ENCODE data around the gene TRIM2.
A peak's percentile ranks its signal among the peaks of the same experiment; 100 is the strongest.
"Not testable (repeated sequence)": the region's sequence is repeated elsewhere in the genome, so short reads cannot be mapped to it uniquely, and the experiment has no call there.

The TRIM2 gene

DNA sequence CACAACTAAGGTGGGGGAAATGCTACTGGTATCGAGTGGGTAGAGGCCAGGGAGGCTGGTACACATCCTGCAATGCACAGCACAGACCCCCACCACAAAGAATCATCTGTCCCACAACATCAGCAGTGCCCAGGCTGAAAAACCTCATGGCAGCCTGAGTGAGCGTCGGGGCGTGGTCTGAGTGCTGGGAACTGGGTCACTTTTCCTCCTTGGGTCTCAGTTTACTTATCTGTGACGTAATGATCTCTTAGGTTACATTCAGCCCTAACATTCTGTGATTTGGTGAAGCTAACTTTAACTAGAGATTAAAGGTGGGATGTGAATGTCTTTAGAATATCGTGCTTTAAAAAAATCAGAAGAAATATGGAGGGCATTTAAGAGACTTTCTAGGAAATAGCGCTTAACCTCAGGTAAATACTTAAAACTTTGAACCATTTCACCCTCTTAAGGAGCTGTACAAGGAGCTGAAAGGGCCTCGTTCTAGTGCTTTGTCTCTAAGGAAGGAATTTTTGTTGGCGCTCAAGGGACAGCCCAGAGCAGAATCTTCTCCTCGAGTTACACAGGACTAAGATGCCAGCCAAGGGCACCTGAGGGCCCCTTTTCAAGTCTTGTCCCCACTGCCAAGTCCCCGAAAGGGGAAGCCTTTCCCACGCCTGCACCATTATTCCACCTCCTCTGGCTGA is 18.1 kb upstream of the TRIM2 start:
- Histone ChIP-seq H3K27ac (ENCODE audit: insufficient read depth, low read depth, low read length, poor library complexity, severe bottlenecking) (no peak overlapping the region), H3K4me1 (ENCODE audit: control insufficient read depth, insufficient read depth, low read length) (no peaks in the 10 kb centered on the region), H3K4me3 (ENCODE audit: insufficient read depth, low read depth, low read length) (no peak overlapping the region), H3K27me3 (ENCODE audit: control insufficient read depth, insufficient read depth, low read length, poor library complexity, severe bottlenecking) (no peaks in the 10 kb centered on the region), H3K9me3 (ENCODE audit: control insufficient read depth, low read length) (no peaks in the 10 kb centered on the region), H3K36me3 (ENCODE audit: control insufficient read depth, insufficient read depth, low read length) (no peaks in the 10 kb centered on the region)
- 89 to 92% methylated on average over 12 of the region's 12 CpGs for WGBS, 2 experiments

GRCh38 chr4:153189016-153189801 is 15.0 kb upstream of the TRIM2 start:
- no peak overlapping the region for H3K4me3 ChIP-seq (ENCODE audit: insufficient read depth, low read depth, low read length)
- no peaks in the 10 kb centered on the region for H3K4me1 ChIP-seq (ENCODE audit: control insufficient read depth, insufficient read depth, low read length)
- no peaks in the 10 kb centered on the region for H3K36me3 ChIP-seq (ENCODE audit: control insufficient read depth, insufficient read depth, low read length)
- H3K27ac ChIP-seq (ENCODE audit: insufficient read depth, low read depth, low read length, poor library complexity, severe bottlenecking), result no peak overlapping the region
- H3K27me3 ChIP-seq (ENCODE audit: control insufficient read depth, insufficient read depth, low read length, poor library complexity, severe bottlenecking), result no peaks in the 10 kb centered on the region
- WGBS, 2 experiments, result 83% methylated on average over 11 of the region's 11 CpGs
- H3K9me3 ChIP-seq (ENCODE audit: control insufficient read depth, low read length), result no peaks in the 10 kb centered on the region

GRCh38 chr4:153191795-153192363 is 12.4 kb upstream of the TRIM2 start:
- no peaks in the 10 kb centered on the region for H3K9me3 ChIP-seq (ENCODE audit: control insufficient read depth, low read length)
- WGBS, 2 experiments, result 49 to 62% methylated on average over 5 of the region's 5 CpGs

DNA sequence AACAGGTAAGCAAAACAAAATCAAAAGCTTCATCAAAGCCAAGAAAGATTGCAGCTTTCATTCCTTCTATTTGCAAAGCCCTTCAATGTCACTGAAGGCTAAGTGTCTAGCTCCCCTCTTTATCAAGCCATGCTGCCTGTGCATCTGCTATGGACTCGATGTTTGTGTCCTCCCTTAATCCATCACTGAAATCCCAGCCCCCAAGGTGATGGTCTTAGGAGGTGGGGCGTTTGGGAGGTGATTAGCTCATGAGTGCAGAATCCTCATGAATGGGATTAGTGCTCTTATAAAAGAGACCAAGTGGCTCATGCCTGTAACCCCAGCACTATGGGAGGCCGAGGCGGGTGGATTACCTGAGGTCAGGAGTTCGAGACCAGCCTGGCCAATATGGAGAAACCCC is 6.9 kb upstream of the TRIM2 start:
- H3K36me3 ChIP-seq (ENCODE audit: control insufficient read depth, insufficient read depth, low read length), result no peaks in the 10 kb centered on the region
- H3K4me3 ChIP-seq (ENCODE audit: insufficient read depth, low read depth, low read length), result no peak overlapping the region
- no peak overlapping the region for H3K27ac ChIP-seq (ENCODE audit: insufficient read depth, low read depth, low read length, poor library complexity, severe bottlenecking)
- no peaks in the 10 kb centered on the region for H3K9me3 ChIP-seq (ENCODE audit: control insufficient read depth, low read length)
- H3K4me1 ChIP-seq (ENCODE audit: control insufficient read depth, insufficient read depth, low read length), result no peaks in the 10 kb centered on the region
- WGBS, 2 experiments, result 88 to 91% methylated on average over 5 of the region's 5 CpGs
- no peaks in the 10 kb centered on the region for H3K27me3 ChIP-seq (ENCODE audit: control insufficient read depth, insufficient read depth, low read length, poor library complexity, severe bottlenecking)

More at GRCh38 chr4:153191795-153192363, 12.4 kb upstream of the TRIM2 start:
- Histone ChIP-seq H3K27me3 (ENCODE audit: control insufficient read depth, insufficient read depth, low read length, poor library complexity, severe bottlenecking) (no peaks in the 10 kb centered on the region), H3K4me3 (ENCODE audit: insufficient read depth, low read depth, low read length) (no peak overlapping the region), H3K36me3 (ENCODE audit: control insufficient read depth, insufficient read depth, low read length) (no peaks in the 10 kb centered on the region), H3K4me1 (ENCODE audit: control insufficient read depth, insufficient read depth, low read length) (no peaks in the 10 kb centered on the region), H3K27ac (ENCODE audit: insufficient read depth, low read depth, low read length, poor library complexity, severe bottlenecking) (no peak overlapping the region)

DNA sequence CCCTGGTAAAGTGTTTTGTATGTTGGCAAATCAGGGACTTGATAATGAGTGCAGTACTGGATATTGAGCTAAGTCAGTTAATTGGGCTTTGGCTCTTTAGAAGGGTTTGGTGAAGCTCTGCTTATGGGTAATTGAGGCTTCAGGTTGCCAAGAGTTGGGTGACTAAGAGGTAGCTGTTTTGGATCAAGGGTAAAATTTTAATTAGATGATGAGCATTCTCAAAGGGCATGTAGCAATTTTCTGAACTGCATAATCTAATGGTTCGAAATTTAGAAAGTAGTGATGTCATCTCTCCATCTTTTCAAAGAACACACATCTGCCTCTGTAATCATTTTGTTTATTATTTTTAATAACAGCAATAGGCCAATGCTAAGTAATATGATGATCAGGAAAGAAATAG is 5.5 kb upstream of the TRIM2 start:
- Histone ChIP-seq H3K4me3 (ENCODE audit: insufficient read depth, low read depth, low read length) (no peak overlapping the region), H3K27ac (ENCODE audit: insufficient read depth, low read depth, low read length, poor library complexity, severe bottlenecking) (no peak overlapping the region), H3K27me3 (ENCODE audit: control insufficient read depth, insufficient read depth, low read length, poor library complexity, severe bottlenecking) (no peaks in the 10 kb centered on the region), H3K4me1 (ENCODE audit: control insufficient read depth, insufficient read depth, low read length) (no peaks in the 10 kb centered on the region), H3K36me3 (ENCODE audit: control insufficient read depth, insufficient read depth, low read length) (no peaks in the 10 kb centered on the region), H3K9me3 (ENCODE audit: control insufficient read depth, low read length) (no peaks in the 10 kb centered on the region)
- 100% methylated on average over 1 of the region's 1 CpG; no CpG with 5 or more reads in 1 of the 2 experiments for WGBS, 2 experiments

DNA sequence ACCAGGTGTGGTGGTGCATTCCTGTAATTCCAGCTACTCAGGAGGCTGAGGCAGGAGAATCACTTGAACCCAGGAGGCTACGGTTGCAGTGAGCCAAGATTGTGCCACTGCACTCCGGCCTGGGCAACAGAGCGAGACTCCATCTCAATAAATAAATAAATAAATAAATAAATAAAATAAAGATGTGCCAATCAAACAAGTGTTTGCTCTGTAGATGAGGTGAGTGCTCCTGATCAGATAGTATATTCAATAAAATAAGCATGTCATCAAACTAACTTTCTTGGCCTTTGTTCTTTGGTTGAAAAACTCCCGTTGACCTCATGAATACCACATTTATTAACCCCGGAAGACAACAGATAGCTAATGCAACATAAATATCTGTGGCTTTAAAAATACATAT is 497 bp upstream of the TRIM2 start:
- H3K4me3 ChIP-seq (ENCODE audit: insufficient read depth, low read depth, low read length); H3K27ac ChIP-seq (ENCODE audit: insufficient read depth, low read depth, low read length, poor library complexity, severe bottlenecking); H3K36me3 ChIP-seq (ENCODE audit: control insufficient read depth, insufficient read depth, low read length); H3K9me3 ChIP-seq (ENCODE audit: control insufficient read depth, low read length): not testable (repeated sequence)
- H3K4me1 ChIP-seq (ENCODE audit: control insufficient read depth, insufficient read depth, low read length), result peaks cover 37% of the 10 kb centered on the region
- WGBS, 2 experiments, result 73 to 94% methylated on average over 1 to 3 of the region's 5 CpGs
- peaks cover 17% of the 10 kb centered on the region for H3K27me3 ChIP-seq (ENCODE audit: control insufficient read depth, insufficient read depth, low read length, poor library complexity, severe bottlenecking)

DNA sequence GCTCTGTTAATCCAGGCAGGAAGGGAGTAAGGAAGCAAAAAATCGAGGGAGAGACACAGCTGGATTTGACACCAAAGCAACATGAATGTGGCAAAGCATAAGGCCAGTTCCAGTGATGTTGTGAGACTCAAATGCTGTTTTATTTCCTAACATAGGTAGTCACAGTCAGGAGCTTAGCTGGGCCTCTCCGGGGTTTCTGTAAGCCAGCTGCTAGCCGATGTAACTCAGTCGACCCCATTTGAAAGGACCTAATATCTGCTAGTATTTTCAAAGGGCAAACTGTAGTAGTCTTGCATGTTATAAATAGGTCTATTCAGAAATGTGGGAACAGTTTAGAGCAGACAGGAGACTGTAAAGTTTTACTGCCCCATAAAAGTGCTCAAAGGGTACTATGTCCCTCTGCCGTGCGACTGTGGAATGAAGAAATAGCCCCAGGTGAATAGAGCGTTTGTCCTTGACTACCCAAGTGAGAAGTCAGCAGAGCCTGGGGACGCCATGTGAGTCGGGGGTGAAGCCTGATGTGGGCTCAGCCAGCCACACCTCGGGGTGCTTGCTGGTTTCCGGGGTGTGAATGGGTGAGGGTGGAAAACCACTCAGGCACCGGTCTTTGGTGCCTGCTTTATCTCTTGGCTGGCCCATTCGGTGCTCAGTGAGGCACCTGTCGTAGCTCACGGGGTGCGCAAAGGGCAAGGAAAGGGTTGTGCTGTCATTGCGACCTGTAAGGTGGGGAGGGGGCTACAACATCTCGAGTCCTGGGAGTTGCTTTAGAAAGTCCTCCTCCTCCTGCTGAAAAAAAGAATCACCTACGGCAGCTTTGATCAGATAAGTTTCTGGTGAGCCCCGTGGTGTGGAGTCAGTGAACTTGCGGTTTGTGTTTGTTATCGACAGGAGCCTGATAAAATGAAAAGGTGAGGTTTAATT is 745 bp downstream of the TRIM2 start:
- no peaks in the 10 kb centered on the region for H3K9me3 ChIP-seq (ENCODE audit: control insufficient read depth, low read length)
- H3K27me3 ChIP-seq (ENCODE audit: control insufficient read depth, insufficient read depth, low read length, poor library complexity, severe bottlenecking), result peaks cover 17% of the 10 kb centered on the region
- 10% methylated on average over 22 of the region's 22 CpGs for WGBS, 2 experiments
- H3K4me1 ChIP-seq (ENCODE audit: control insufficient read depth, insufficient read depth, low read length), result peaks cover 37% of the 10 kb centered on the region
- peak overlapping the region; percentile 63 for H3K27ac ChIP-seq (ENCODE audit: insufficient read depth, low read depth, low read length, poor library complexity, severe bottlenecking)
- H3K4me3 ChIP-seq (ENCODE audit: insufficient read depth, low read depth, low read length), result peak overlapping the region; percentile 36
- H3K36me3 ChIP-seq (ENCODE audit: control insufficient read depth, insufficient read depth, low read length), result no peaks in the 10 kb centered on the region

- Histone ChIP-seq H3K9me3 (ENCODE audit: control insufficient read depth, low read length) (no peaks in the 10 kb centered on the region), H3K36me3 (ENCODE audit: control insufficient read depth, insufficient read depth, low read length) (no peaks in the 10 kb centered on the region), H3K4me3 (ENCODE audit: insufficient read depth, low read depth, low read length) (no peak overlapping the region), H3K27ac (ENCODE audit: insufficient read depth, low read depth, low read length, poor library complexity, severe bottlenecking) (no peak overlapping the region), H3K4me1 (ENCODE audit: control insufficient read depth, insufficient read depth, low read length) (peaks cover 37% of the 10 kb centered on the region), H3K27me3 (ENCODE audit: control insufficient read depth, insufficient read depth, low read length, poor library complexity, severe bottlenecking) (peaks cover 17% of the 10 kb centered on the region)
- WGBS, 2 experiments, result 13% methylated on average over 5 of the region's 5 CpGs
These were observed 1.5 kb downstream of the TRIM2 start for GRCh38 chr4:153205757-153206156.

DNA sequence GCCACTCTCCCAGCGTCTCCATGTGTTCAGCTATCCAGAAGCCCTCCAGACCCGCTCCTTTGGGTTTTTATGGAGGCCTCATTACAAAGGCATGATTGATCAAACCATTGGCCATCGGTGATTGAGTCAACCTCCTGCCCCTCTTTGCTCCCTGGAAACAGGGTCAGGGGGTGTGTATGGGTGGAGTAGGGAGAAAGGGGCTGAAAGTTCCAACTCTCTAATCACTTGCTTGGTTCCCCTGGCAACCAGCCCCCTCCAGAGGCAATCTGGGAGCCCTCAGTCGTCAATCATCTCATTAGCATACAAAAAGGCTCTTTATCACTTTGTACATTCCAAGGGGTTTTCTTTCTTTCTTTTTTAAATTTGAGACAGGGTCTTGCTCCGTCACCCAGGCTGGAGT is 2.3 kb downstream of the TRIM2 start:
- peaks cover 17% of the 10 kb centered on the region for H3K27me3 ChIP-seq (ENCODE audit: control insufficient read depth, insufficient read depth, low read length, poor library complexity, severe bottlenecking)
- H3K4me1 ChIP-seq (ENCODE audit: control insufficient read depth, insufficient read depth, low read length), result peaks cover 37% of the 10 kb centered on the region
- no peaks in the 10 kb centered on the region for H3K9me3 ChIP-seq (ENCODE audit: control insufficient read depth, low read length)
- H3K27ac ChIP-seq (ENCODE audit: insufficient read depth, low read depth, low read length, poor library complexity, severe bottlenecking), result peak overlapping the region; percentile 53
- 2 to 3% methylated on average over 5 of the region's 5 CpGs for WGBS, 2 experiments
- H3K4me3 ChIP-seq (ENCODE audit: insufficient read depth, low read depth, low read length), result no peak overlapping the region
- no peaks in the 10 kb centered on the region for H3K36me3 ChIP-seq (ENCODE audit: control insufficient read depth, insufficient read depth, low read length)
